ENCODE measurements around the gene WWOX.

Gene WWOX

GRCh38 chr16:78788276-78788675, 688.8 kb downstream of the WWOX start:
- DNase-seq: no peak

DNA sequence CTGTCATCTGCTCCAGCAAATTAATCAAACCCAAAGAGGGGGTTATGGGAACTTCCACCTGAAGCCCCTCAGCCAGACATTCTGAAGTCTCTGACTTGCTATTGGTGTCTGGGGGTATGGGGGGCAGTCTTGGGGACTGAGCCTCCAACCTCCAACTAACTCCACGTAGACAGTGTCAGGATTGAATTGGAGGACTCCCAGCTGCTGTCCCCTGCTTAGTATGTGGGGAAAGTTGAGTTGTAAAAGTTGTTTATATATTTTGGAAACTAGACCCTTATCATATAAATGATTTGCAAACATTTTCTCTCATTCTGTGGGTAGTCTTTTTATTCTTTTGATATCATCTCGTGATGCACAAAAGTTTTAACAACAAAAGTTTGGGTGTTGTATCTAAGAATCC, 689.2 kb downstream of the WWOX start:
- no peak for DNase-seq

GRCh38 chr16:78789561-78789960, 690.1 kb downstream of the WWOX start:
- peak; percentile 52 to 80 for DNase-seq

- DNase-seq: no peak
These were observed 691.6 kb downstream of the WWOX start for GRCh38 chr16:78791011-78791410.

- no peak for DNase-seq
These were observed 692.5 kb downstream of the WWOX start for GRCh38 chr16:78791926-78792325.

DNA sequence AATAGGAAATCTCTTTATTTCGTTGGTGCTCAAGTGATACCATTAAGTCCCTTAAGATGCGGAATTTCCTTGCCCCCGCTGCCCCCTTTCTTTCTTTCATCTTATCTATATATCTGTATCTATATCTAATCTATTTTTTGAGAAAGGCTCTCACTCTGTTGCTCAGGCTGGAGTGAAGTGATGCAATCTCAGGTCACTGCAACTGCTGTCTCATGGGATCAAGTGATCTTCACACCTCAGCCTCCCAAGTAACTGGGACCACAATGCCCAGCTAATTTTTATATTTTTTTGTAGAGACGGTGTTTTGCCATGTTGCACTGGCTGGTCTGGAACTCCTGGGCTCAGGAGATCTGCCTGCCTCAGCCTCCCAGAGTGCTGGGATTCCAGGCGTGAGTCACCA, 693.5 kb downstream of the WWOX start:
- no peak for DNase-seq

DNA sequence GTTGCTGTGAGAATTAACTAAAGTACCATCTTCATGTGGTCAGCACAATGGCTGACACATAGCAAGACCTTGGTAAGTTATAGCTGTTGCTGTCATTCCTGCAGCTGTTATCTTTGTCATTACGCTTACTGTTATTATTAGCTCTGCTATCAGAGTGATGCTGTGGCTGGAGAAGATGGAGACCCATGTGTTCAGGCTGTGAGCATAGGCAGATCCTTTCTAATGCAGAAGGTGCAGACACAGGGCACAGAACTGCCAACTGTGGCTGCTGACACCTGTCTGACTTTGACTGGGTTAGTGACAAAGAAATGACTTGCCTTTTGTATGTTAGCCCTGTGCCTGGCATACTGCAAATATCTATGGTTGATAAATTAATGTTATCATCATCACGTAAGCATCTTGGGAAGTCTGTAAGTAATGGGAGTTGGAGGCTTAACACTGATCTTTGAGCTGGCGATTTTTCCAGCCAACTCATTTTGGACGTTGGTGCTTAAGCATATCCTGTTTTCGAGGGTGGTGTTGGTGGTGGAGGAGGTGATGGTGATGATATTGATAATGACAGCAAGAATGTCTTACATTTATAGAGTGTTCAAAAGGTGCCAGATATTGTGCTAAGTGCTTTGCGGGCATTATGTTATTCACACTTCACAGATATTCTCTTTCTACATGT, 695.3 kb downstream of the WWOX start:
- DNase-seq: no peak

DNA sequence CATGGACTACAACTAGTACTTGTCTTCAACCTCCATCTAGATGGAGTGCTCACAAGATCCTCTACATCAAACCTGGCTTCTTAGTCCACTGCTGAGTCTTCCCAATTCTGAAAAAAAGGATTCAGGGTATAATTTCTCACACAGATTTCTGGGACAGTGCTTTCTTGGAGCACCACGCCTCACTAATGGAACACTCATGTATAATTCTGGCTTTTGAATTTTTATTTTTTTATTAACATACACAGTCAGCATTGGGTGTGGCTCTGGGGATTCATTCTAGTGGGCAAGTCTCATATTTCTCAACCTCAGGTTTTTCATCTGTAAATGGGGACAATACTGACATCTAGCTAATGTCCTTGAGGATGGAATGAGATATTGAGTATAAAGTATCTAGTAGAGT, 696.0 kb downstream of the WWOX start:
- no peak for DNase-seq

DNA sequence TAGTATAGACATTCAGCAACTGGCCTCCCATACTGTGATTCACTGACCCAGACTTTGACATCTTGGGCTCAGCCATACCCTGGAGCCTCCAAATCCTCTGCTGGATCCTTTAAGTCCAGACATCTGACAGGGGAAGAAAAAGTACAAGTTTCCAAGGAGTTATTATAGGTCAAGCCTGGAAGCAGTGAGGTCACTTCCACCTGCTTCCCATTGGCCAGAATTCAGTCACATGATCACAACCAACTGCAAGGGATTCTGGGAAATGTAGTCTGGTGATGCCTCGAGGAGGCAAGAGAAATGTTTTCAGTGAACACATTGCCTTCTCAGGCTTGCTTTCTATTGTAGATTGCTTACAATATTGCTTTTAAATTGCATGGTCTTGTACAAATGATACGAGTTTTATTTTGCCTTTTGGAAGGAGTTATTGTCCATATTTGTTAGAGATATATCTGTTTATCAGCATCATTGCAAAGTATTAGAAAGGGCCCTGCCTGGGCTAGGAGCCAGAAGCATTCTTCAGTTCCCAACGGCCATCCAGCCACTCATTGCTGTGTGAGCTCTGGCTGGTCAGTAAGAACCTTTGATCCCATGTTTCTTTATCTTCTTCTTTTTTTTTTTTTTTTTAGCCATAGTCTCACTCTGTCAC, 696.9 kb downstream of the WWOX start:
- DNase-seq: peak; percentile 55 to 71

DNA sequence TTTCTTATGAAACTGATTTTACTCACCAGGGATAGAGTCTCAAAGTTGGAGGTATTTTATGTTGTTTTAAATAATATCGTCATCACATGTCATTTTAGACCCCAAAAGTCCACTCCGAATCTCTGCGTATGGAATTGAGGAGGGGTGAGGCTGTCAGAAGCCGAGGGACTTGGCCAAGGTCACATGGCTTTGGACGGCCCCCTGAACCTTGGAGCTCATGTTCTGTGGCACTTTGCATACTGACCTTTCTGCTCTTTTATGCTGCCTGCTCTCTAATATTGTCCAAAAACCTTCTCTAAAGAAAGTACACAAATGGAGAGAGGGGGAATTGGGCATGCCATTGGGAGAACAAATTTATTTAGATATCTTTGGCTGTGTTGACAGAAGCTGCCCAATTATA, 700.0 kb downstream of the WWOX start:
- DNase-seq: no peak

GRCh38 chr16:78800523-78800922, 701.1 kb downstream of the WWOX start:
- DNase-seq: no peak

GRCh38 chr16:78804058-78804735, 704.7 kb downstream of the WWOX start:
- DNase-seq: no peak

DNA sequence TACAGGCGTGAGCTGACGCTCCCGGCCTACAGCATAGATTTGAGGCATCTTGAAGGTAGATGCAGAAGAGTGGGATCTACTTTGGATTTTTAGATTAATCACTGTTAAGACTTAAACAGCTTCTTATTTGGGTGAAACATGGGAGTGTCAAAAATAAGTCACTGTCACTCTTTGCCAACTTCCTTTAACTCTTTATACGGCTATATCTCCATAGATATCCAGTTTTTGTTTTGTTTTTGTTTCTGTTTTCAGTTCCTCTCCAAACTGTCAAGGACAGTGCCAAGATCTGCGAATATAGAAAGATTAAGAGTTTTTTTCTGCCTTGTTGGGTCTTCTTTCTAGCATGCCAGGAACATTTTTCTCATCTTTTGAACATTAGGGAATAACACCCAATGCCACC, 706.1 kb downstream of the WWOX start:
- DNase-seq: no peak

- DNase-seq: no peak
These were observed 711.8 kb downstream of the WWOX start for GRCh38 chr16:78811247-78811646.

- DNase-seq: no peak
These were observed 713.1 kb downstream of the WWOX start for GRCh38 chr16:78812582-78812981.

GRCh38 chr16:78813661-78814311, 714.3 kb downstream of the WWOX start:
- no peak for DNase-seq

DNA sequence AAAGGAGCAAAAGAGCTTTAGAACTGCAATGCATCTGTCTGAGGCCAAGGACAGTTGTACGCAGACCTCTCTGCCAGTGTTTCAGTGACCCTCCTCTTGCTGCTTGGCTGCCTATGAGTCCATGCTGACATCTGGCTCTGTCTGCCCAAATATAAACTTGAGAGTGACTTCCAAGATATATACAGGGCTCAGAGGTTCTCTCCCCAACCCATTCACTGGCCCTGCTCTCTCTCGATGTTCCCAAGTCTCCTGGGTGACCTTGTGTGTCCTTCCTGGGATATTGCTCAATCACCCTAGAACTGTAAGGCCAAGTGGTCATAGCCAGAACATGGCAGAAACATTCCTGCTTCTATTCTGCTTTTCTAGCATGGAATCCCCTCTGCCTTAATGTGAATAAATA, 716.3 kb downstream of the WWOX start:
- no peak for DNase-seq

GRCh38 chr16:78816499-78817195, 717.2 kb downstream of the WWOX start:
- DNase-seq: no peak

- DNase-seq: no peak
These were observed 717.8 kb downstream of the WWOX start for GRCh38 chr16:78817200-78817739.

DNA sequence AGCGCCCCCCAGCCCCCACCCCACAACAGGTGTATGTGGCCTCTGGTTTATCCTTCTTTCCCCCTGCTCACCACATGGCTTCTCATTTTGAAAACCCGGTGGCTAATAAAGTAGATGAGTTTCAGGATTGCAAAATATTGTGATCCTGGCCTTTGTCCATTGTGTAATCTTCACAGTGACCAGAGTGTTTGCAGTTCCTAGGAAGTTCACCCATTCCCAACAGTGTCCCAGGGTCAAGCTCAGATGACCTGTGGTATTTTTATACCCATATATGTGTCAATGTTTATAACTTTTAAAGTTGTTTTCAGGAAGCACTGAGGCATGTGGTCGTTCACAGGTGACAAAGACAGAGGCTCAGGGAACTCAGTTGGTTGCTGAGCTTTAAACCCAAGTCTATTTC, 721.9 kb downstream of the WWOX start:
- DNase-seq: no peak

GRCh38 chr16:78822509-78822908, 723.1 kb downstream of the WWOX start:
- DNase-seq: no peak

DNA sequence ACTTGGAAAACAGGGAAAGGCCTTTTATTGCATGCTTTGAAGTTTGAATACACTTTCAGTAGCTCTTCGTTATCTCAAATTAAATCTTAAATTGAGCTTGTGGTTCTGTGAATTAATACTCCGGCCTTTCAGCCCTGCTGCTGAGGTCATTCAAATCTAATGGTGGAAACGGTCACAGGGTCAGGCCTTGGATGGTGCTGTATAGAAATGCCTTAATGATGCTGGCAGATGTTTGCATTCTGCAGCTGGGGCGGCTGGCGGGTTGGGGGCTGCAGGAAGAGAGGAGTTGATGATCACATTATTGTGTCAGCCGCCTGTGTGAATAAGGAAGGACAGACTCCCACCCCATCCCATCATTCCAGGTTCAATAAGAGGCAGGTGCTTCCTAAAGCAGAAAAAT, 723.6 kb downstream of the WWOX start:
- DNase-seq: no peak

DNA sequence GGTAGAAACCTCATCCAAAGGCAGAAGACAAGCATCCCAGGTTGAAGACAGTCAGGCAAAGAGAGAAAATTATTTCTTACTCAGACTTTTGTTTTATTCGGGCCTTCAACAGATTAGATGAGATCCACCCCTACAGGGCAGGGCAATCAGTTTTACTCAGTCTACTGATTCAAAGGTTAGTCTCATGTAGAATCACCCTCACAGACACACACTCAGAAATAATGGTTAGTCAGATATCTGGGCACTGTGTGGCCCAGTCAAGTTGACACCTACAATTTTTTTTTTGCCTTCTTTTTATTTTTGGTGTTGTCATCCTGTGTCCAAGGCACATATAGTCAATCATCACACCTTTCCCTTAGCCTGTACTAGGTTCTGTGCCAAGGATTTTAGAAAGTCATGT, 729.8 kb downstream of the WWOX start:
- no peak for DNase-seq

All from NCI-H524 (cell line).